ENCODE measurements around the gene SPRY4. TPM values are rescaled to one million over a fixed set of nuclear protein-coding genes. Genes with fewer than 3 reads are reported as not detected.

SPRY4 gene
- polyA plus RNA-seq, 2 of the 4 experiments (the other 2 are of a cell fraction), result 3.4 to 5.7 TPM

DNA sequence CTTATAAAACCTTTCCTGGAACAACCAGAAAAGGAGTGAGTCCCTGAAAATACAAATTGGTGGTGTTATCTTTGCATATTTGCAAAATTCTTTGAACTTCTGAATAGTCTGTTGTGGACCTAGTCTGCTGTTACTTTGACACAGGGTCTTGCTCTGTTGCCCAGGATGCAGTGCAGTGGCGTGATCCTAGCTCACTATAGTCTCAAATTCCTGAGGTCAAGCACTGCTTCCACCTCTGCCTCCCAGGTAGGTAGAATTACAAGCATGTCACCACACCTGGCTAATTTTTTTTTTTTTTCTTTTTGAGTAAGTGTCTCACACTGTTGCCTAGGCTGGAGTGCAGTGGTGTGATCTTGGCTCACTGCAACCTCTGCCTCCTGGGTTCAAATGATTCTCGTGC is 43.7 kb upstream of the SPRY4 start (continued):
- TF ChIP-seq, protein P1, sequence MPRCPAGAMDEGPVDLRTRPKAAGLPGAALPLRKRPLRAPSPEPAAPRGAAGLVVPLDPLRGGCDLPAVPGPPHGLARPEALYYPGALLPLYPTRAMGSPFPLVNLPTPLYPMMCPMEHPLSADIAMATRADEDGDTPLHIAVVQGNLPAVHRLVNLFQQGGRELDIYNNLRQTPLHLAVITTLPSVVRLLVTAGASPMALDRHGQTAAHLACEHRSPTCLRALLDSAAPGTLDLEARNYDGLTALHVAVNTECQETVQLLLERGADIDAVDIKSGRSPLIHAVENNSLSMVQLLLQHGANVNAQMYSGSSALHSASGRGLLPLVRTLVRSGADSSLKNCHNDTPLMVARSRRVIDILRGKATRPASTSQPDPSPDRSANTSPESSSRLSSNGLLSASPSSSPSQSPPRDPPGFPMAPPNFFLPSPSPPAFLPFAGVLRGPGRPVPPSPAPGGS (IDR thresholded peaks at IDR 0.05), result no peak
- no peak for TF ChIP-seq RNF2 (IDR thresholded peaks at IDR 0.05; ENCODE audit: borderline replicate concordance, low read depth)
- TF ChIP-seq NFE2L2 (conservative IDR thresholded peaks at IDR 0.05; ENCODE audit: low read length), result no peak
- TF ChIP-seq, protein P2, sequence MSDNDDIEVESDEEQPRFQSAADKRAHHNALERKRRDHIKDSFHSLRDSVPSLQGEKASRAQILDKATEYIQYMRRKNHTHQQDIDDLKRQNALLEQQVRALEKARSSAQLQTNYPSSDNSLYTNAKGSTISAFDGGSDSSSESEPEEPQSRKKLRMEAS (IDR thresholded peaks at IDR 0.05), result no peak
- TF ChIP-seq RFX5 (IDR thresholded peaks at IDR 0.05), result no peak
- TF ChIP-seq, protein P3, sequence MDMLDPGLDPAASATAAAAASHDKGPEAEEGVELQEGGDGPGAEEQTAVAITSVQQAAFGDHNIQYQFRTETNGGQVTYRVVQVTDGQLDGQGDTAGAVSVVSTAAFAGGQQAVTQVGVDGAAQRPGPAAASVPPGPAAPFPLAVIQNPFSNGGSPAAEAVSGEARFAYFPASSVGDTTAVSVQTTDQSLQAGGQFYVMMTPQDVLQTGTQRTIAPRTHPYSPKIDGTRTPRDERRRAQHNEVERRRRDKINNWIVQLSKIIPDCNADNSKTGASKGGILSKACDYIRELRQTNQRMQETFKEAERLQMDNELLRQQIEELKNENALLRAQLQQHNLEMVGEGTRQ (IDR thresholded peaks at IDR 0.05), result no peak

DNA sequence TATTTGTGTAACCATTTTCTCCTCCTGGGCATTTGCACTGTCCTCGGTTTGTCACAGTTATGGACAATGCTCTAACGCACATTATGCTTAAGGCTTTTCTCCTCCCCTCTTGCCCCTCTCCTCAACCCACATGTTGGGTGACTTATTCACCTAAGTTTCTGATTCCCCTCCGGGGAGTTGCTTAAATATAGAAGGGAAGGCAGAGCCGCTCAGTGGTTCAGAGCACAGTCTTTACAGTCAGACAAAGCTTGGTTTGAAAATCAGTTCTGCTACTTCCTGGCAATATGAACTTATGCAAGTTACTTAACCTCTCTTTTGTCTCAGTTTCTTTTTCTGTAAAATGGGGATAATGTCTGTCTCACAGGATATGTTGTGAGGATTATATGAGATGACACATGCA is 41.2 kb upstream of the SPRY4 start:
- ChIA-PET CTCF (interaction anchor here (0.6 kb wide), 1 partner anchor 17 kb away, joined by 3 read pairs; no protein-coding TSS in a partner anchor), POLR2A (no interaction called here)
- ATAC-seq, result no peak

DNA sequence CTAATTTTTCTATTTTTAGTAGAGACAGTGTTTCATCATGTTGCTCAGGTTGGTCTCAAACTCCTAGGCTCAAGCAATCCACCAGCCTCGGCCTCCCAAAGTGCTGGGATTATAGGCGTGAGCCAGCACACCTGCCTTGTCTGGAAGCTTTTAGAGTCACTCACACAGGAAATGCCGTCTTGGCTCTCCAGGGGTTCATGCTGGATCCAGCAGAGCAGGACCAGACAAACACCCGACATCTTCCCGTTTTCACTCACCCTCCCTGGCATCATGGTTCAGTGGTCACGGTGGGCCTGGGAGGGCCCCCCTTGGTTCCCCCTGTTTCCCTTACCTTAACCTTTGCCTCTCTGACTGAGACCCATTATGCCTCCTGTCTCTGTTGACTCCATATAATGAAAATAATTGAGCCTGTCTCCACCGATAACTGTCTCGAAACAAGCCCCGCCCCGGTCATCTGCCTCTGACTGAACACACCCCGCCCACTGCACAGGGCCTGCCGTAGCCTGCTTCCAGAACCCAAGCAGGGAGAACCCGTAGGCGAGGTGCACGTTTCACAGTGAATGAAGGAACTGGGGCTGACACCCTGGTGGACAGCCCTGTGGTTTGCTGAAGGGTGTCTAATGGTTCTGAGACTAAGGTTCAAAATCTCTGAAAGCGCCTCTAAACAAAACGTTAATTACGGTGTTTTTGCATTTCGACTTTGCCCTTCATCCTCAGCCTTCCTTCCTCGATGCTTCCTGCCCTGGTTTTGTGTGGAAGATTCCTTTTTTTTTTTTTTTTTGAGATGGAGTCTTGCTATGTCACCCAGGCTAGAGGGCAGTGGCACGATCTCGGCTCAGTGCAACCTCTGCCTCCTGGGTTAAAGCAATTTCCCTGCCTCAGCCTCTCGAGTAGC is 39.7 kb upstream of the SPRY4 start:
- FAIRE-seq, result no peak
- Histone ChIP-seq H3K9me3 (no peaks in the 10 kb centered on the region), H3K4me1 (peaks cover 51% of the 10 kb centered on the region), H3K27ac (peak overlapping the region; percentile 81 to 91), H3K4me3 (peak overlapping the region; percentile 34), H3K4me2 (peak overlapping the region; percentile 68)
- 55% methylated on average over 23 of the region's 23 CpGs for WGBS (ENCODE audit: missing lambda C conversion rate)
- ChIA-PET CTCF (interaction anchor here (0.8 kb wide), 1 partner anchor 12 kb away, joined by 4 read pairs; no protein-coding TSS in a partner anchor), POLR2A (no interaction called here)
- TF ChIP-seq SREBF2 (IDR thresholded peaks at IDR 0.05), result no peak
- TF ChIP-seq, protein P1 (IDR thresholded peaks at IDR 0.05), result 0 out of 3 replicates have a peak, but pooled peaks have one; percentile 35
- peak; percentile 43 for TF ChIP-seq ZFP36 (IDR thresholded peaks at IDR 0.05; ENCODE audit: borderline replicate concordance, partially characterized antibody)
- DNase-seq (ENCODE audit: low read depth in 1 of 2, low spot score in 1 of 2), result peak; percentile 53 to 56
- ATAC-seq, result peak; percentile 66 to 77

More for the DNA sequence above, 41.2 kb upstream of the SPRY4 start:
- Histone ChIP-seq H3K4me3 (no peak overlapping the region), H3K4me1 (peaks cover 40% of the 10 kb centered on the region), H3K9me3 (no peaks in the 10 kb centered on the region), H3K4me2 (no peak overlapping the region), H3K27ac (no peak overlapping the region)
- WGBS (ENCODE audit: missing lambda C conversion rate), result 94% methylated on average over 4 of the region's 4 CpGs
- FAIRE-seq (no peak), DNase-seq (ENCODE audit: low read depth in 1 of 2, low spot score in 1 of 2) (no peak)
- TF ChIP-seq BHLHE40 (IDR thresholded peaks at IDR 0.05; ENCODE audit: low read depth, low read length), result no peak
- no peak for TF ChIP-seq EHMT2 (IDR thresholded peaks at IDR 0.05; ENCODE audit: low read depth)
- no peak for TF ChIP-seq CBX2 (IDR thresholded peaks at IDR 0.05; ENCODE audit: borderline replicate concordance, low read depth)
- TF ChIP-seq HOXB5 (CRISPR knock-in tag; IDR thresholded peaks at IDR 0.05), result no peak
- no peak for TF ChIP-seq ZNF302 (CRISPR knock-in tag; IDR thresholded peaks at IDR 0.05)
- no peak for TF ChIP-seq HDAC2 (IDR thresholded peaks at IDR 0.05)
- TF ChIP-seq, protein P1 (IDR thresholded peaks at IDR 0.05), result no peak
- TF ChIP-seq TFCP2L1 (CRISPR knock-in tag; IDR thresholded peaks at IDR 0.05), result no peak
- TF ChIP-seq TP53 (CRISPR knock-in tag; IDR thresholded peaks at IDR 0.05), result no peak

Measured in A549 (cell line).